HG03378 (cell line): ENCODE measurements around the gene ARHGEF18.
"Not testable (repeated sequence)": the region's sequence is repeated elsewhere in the genome, so short reads cannot be mapped to it uniquely, and the experiment has no call there.

Source experiments
- ATAC-seq: cut with Tn5 transposase; IDR thresholded peaks from one replicate; pipeline ENCODE4 v1.9.1; 2021; ENCODE audit warnings: mild to moderate bottlenecking, moderate library complexity; ENCODE audit not compliant: unreplicated experiment

Gene ARHGEF18

DNA sequence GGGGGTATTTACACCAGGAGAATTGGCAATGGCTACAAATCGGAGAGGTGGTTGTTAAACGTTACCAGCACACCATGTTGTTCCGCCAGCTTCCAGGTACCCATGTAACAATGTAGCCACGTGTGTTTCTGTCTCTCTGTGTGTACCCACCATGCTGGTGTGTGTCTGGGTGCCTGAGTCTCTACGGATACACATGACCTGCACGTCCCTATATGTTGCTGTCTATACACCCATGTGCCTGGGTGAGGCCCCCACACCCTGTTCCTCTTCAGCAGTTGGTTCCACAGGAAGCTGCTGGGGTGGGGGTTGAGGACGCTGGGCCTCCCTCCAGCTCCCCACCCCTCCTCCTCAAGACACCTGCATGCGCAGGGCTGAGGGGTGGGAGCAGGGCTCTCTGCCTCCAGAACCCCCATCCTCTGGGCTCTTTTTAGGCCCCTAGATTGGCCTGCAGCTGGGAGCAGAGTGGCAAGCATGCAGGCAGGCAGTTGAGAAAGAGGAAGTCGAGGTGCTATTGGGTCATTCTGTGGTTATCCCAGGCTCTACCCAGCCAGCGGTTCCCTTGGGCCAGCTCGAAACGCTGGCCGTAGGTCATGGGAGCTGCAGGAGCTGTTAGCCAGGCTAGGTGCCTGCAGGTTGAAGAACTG is at the start of gene ARHGEF18:
Gene ARHGEF18, plus strand, starts transcription at position 351 of the 644 bp plus-strand sequence. CDS start 13,954 bp downstream, outside the sequence.
- ATAC-seq = no peak

DNA sequence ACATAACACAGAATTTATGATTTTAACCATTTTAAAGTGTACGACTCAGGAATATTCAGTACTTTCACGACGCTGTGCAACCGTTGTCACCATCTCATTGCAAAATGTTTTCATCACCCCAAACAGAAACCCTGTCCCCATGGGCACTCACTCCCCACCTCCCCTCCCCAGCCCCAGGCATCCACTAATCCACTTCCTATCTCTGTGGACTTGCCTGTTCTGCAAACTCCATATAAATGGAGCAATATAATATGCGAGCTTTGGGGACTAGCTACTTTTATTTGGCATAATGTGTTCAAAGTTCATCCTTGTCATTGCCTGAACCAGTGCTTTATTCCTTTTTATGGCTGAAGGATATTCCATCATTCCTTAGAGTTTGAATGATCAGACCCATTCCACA is 47.2 kb upstream of the ARHGEF18 start:
- ATAC-seq = no peak

DNA sequence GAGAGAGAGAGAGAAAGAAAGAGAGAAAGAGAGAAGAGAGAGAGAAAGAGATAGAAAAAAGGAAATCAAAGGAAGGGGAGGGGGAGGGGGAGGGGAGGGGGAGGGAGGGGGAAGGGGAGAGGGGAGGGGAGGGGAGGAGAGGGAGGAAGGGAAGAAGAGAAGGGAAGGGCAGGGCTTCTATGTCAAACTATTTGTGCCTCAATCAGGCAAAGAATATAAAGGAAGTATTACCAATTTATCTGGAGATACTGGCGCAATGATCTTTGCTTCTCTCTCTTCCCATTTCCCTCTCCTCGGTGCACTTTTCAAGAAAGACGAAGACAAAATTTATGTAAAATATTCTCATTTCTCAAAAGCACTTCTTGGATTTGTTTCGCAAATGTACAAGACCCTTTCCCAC is 45.3 kb upstream of the ARHGEF18 start:
- no peak for ATAC-seq

DNA sequence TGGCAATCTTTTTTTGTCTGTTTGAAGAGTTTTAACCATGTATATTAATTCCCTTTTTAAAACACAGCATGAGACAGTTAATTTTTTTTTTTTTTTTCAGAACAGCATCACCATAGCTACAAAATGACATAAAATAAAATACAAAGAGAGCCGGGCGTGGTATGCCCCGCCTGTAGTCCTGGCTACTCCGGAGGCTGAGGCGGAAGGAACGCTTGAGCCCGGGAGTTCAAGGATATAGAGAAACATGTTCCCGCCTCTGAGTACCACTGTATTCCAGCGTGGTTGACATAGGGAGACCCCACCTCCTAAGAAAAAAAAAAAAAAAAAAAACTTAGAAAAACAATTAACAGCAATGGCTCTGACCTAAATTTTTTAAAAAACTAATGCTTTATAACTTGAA is 44.5 kb upstream of the ARHGEF18 start:
- no peak for ATAC-seq

DNA sequence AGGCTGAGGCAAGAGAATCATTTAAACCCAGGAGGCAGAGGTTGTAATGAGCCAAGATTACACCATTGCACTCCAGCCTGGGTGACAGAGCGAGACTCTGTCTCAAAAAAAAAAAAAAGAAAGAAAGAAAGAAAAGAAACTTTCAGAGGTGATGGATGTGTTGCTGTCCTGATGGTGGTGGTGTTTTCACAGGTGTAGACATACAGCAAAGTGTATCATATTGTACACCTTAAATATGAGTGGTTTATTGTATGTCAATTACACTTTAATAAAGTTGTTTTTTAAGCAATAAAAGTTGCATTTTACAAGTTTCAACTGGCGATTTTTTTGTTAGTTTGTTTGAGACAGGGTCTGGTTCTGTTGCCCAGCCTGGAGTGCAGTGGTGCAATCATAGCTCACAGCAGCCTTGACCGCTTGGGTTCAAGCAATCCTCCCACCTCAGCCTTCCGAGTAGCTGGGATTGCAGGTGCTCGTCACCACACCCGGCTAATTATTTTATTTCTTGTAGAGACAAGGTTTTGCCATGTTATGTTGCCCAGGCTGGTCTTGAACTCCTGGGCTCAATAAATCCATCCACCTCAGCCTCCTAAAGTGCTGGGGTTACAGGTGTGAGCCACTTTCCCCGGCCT is 41.0 kb upstream of the ARHGEF18 start:
- no peak for ATAC-seq

DNA sequence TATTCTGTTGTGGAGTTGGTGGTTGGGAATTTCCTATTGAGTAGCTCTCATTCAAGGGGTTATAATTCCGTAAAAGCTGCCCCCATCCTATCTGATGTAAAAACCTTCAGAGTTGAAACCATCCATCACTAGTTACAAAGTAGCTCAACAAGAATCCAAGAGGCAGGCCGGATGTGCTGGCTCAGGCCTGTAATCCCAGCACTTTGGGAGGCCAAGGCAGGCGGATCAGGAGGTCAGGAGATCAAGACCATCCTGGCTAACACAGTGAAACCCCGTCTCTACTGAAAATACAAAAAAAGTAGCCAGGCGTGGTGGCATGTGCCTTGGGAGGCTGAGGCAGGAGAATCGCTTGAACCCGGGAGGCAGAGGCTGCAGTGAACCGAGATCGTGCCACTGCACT is 40.4 kb upstream of the ARHGEF18 start:
- not testable (repeated sequence) for ATAC-seq

DNA sequence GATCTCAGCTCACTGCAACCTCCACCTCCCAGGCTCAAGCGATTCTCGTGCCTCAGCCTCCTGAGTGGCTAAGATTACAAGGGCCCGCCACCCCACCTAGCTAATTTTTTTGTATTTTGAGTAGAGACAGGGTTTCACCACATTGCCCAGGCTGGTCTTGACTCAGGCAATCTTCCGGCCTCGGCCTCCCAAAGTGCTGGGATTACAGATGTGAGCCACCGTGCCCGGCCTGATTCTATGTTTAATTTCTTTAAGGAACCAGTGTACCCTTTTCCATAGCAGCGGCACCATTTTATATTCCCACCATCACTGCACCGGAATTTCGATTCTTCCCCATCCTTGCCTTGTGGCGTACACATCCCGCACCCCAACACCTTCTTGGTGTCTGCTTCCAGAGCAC is 36.8 kb upstream of the ARHGEF18 start:
- no peak for ATAC-seq

DNA sequence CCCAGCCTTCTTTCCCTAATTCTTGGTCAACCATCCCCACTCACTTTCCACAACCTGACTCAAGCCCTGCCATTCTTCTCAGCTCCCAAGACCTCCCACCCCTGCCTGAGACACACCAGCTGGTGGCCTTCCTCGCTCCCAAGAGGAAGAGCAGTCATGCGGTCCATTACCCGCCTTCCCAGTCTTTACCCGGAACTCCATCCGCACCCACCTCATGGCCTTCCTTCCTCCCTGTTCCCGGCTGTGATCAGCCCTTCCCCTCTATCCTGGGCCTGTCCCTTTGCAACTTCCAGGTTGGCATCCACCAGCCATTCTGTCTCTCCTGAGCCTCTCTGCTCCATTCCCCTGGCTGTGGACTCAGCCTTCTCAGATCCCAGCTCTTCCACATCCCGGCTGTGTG is 35.9 kb upstream of the ARHGEF18 start:
- ATAC-seq = no peak

DNA sequence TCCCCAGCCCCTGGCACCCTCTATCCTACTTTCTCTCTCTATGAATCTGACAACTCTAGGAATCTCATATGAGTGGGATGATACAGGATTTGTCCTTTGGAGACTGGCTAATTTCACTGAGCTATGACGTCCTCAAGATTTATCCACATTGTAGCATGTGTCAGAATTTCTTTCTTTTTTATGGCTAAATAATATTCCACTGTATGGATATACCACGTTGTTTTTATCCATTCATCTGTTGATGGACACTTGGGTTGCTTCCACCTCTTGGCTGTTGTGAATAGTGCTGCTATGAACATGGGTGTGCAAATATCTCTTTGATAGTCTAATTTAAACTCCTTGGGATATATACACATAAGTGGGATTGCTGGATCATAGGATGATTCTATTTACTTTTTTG is 30.6 kb upstream of the ARHGEF18 start:
- ATAC-seq = no peak

DNA sequence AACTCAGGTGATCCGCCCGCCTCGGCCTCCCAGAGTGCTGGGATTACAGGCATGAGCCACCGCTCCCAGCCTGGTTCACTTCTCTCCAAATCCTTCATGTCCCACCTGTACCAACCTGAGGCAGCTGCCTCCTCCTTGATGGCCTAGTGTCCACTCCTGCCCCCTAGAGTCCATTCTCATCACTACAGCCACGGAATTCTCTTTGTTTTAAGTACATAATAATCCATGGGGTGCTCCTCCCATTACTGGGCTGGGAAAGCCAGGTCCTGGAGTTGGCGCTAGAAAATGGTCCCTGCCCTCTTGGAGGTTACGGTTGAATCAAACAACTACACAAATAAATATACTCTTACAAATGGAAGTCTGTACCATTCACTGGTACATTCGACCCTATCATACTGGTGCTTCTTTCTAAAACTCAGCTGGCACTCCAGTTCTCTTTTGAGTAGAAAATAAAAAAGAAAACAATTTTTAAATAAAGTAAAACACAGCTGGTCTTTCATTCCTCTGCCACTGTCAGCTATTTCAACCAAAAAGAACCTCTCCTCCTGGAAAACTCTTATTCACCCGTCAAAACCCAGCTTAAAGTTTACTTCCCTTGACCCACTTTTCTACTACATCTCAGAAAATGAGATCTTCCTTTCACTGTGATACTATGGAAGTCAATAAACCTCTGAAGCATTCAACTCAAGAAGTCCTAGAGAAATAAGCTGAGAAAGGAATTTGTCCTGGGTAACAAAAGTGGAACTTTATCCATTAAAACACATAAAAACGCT is 22.4 kb upstream of the ARHGEF18 start:
- no peak for ATAC-seq

DNA sequence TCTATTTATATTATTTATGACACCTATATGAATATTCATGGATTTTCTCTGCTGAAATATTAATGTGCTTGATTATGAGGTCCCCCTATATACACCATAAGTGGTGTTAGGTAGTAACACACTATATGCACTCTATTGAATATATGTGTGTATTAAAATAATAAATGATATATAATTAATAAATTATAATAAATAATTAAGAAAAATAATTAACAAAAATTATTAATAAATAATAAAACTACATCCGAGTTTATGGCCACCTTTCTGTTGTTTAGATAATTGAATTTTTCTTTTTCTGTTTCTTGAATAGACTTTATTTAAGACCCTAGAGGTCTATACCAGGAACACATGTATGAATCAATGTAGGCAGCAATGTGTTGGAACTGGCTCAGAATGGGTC is 20.9 kb upstream of the ARHGEF18 start:
- ATAC-seq = no peak

DNA sequence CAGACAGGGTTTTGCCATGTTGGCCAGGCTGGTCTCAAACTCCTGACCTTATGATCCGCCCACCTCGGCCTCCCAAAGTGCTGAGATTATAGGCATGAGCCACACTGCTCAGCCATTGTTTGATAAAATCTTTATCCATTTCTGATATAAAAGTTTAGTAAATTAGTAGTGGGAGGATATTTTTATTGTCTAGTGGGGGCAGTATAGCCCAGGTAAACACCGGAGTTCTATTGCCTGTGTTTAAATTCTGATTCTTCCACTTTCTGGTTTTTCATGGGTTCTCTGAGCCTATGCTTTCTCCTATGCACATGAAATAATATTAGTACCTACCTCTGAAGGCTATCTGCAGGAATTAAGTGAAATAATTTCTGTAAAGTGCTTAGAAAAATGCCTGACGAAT is 20.1 kb upstream of the ARHGEF18 start:
- no peak for ATAC-seq

DNA sequence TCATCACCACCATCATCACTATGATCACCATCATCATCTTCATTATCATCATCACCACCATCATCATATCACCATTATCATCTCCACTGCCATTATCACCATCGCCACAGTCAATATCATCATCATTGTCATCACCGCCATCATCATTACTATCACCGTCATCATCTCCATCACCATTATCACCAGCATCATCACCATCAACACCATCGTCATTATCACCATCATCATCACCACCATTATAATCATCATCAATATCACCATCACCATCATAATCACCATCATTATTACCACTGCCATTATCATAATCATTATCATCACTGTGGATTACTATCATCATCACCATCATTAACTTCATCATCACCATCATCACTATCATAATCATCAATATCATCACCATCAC is 17.3 kb upstream of the ARHGEF18 start:
- ATAC-seq = no peak

DNA sequence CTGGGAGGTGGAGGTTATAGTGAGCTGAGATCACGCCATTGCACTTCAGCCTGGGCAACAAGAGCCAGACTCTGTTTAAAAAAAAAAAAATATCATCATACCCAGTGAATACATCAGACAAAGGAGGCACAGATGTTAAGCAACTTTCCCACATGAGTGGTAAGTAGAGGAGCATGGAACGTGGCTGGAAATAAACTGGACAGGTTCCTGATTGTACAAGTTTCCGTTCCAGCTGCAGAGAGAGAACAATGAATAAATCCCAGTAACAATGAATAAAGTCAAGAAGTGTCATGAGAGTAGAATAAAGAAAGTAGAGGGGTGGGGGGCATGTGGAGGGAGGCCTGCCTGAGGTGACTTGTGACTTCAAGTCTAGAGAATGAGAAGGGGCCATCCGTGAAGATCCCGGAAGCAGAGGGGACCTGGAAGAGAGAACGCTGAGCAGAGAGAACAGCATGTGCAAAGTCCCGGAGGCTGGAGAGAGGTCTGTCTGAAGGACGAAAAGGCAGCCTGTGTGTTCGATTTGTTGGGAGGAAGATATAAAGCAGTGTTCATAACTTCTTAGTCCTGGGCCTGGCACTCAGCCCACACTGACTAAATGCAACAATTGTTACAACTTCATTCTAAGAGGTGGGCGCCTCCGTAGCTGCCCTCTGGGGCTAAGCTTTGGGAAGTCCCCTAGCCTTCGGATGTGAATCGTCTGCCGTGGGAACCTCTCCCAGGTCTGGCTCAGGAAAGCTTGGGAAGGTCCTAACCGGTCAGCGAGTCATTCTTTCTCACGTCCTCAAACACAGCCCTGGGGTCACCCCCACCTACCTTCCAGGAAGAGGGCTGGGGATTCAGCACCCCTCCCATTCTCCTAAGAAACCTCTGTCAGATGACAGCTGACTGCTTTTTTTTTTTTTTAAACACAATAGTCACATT is 15.3 kb upstream of the ARHGEF18 start:
- no peak for ATAC-seq

DNA sequence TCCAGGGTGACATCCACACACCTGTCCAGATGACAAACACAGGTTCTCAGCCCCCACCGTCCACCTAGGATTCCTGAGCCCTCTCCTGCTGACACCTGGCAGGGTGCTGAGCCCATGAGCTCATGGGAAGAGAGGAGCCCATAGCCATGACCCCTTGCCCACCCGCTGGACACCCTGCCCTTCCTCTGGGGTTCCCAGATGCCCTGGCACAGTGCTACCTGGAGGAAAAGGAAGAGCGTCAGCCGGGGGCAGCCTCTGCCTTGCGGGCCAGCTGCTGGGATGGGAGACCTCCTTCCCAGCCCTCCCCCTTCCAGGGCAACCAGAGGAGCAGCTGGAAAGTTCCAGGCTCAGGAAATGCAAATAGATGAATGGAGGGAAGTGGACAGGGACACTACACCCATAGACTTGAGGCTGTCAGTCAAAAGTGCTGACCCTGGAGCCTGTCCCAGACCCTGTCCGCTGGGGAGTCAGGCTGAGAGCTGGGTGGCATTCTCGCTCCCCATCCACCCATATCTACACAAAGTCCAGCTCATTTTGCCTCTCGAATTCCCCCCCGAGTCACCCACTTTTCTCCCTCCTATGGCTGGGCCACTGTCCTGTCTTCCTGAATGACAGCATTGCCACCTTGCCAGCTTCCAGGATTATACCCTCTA is 12.3 kb upstream of the ARHGEF18 start:
- no peak for ATAC-seq

DNA sequence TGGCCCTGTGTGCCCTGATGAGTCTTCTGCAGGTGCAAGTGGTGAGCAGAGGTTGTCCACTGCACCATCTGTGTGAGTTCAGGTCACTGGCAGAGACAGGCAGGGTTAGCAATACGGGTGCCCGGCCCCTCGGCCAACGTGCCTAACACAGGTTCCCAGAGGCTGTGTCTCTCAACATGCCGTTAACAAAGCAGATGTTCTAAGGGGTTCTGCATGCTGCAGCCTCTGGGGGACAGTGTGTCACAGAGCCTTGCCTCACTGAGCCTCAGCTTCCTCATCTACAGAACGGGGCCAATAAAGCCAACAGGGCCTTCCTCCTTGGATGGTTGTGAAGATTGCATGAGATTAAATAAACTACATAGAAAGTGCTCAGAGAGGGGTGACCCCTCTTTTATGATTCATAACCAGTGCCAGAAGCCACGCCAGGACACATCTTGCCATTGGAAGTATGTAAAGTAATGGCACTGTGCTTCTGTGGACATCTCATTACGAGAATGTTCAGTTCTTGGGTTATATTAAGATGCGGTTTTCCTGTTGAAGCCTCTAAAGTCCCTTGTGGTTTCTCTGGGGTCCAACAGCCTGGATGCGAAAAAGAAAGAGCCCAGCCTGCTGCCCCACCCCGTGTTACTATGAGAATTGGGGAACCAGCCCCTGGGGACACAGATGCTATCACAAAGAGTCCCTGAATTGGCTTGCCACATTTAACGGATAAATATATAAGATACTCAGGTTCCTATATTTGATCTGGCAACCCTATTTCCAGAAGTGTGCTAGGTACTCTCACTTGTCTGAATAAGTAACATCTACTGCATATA is 11.2 kb upstream of the ARHGEF18 start:
- peak; percentile 68 for ATAC-seq

DNA sequence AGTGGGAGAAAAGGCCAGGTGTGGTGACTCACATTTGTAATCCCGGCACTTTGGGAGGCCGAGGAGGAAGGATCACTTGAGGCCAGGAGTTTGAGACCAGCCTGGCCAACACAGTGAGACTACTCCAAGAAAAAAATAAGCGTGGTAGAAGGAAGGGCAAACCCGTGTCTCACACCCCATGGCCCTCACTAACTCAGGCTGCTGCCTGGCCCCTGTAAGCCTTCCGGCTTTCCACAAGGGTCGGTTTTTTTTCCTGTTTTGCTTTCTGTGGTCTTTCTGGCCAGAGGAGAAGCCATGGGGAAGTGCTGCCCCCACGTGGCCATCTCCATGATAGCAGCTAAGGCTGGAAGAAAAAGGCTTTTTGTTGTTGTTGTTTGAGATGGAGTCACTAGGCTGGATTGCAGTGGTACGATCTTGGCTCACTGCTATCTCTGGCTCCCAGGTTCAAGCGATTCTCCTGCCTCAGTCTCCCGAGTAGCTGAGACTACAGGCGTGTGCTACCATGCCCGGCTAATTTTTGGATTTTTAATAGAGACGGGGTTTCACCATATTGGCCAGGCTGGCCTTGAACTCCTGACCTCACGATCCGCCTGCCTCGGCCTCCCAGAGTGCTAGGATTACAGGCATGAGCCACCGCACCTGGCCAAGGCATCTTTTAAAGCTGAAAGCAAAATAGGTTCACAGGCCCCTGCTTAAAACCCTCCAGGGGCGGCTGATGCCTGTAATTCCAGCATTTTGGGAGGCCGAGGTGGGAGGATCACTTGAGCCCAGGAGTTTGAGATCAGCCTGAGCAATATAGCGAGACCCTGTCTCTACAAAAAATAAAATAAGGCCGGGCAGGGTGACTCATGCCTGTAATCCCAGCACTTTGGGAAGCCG is 7.5 kb upstream of the ARHGEF18 start:
- ATAC-seq = no peak

DNA sequence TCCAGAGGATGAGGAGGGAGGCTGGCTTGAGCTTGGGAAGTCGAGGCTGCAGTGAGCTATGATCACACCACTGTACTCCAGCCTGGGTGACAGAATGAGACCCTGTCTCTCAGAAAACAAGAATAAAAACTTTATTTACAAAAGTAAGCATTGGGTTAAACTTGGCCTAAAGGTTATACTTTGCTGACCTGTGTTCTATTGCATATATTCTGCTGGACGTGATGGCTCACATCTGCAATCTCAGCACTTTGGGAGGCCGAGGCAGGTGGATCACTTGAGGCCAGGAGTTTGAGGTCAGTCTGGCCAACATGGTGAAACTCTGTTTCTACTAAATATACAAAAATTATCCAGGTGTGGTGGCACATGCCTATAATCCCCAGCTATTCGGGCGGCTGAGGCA is 6.6 kb upstream of the ARHGEF18 start:
- ATAC-seq = no peak

DNA sequence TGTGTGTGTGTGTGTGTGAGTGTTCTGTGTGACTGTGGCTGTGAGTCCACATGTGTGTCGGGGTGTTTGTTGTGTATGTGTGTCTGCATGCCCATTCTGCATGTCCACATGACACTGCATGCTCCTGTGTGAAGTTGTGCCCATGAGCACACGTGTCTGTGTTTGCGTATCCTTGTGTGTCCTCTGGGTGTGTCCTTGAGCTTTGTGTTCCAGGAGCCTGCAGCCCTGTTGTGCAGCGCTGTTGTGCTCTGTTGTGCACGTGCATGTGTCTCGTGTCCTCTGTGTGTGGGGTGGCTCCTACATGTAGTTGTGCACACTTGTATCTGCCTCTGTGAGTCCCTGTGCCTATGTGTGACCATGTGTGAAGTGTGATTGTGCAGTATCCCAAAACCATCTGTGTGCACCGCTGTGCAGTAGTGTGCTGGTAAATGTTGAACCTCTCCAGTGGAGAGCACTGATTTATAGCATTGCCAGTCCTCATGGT is 2.2 kb upstream of the ARHGEF18 start:
- no peak for ATAC-seq
